ENCODE measurements around the gene MAP4K3. TPM values are rescaled to one million over a fixed set of nuclear protein-coding genes. Genes with fewer than 3 reads are reported as not detected.

The MAP4K3 gene
- total and polyA plus RNA-seq, 9 of the 15 experiments (the other 6 are each of a cell fraction or from before 2014, with no cell fraction given) = 3.1 to 30.0 (median 16.9) TPM

- H3K4me3 ChIP-seq = no peak overlapping the region
- H3K27ac ChIP-seq (ENCODE audit: extremely low read depth, low read depth, low read length) = no peak overlapping the region
- intact Hi-C loops (cut with micrococcal nuclease) (no loop called here), in situ Hi-C loops (cut with MboI) (no loop called here)
- H3K9me3 ChIP-seq (replicated peaks; ENCODE audit: control insufficient read depth, insufficient read depth, low read depth, low read length) = no peaks in the 10 kb centered on the region
- H3K27me3 ChIP-seq (ENCODE audit: control insufficient read depth in 2 of 2, insufficient read depth in 2 of 2, low read length in 2 of 2) = no peaks in the 10 kb centered on the region
- H3K9ac ChIP-seq (ENCODE audit: insufficient read depth in 1 of 2, low read depth in 2 of 2, low read length in 2 of 2) = no peak overlapping the region
- ChIA-PET CTCF (ENCODE audit: low intra/inter-chr PET ratio) (no interaction called here), POLR2A (interaction anchor here (1.2 to 1.3 kb wide), 2 partner anchors 14 to 15 kb away, joined by 3 read pairs; no protein-coding TSS in a partner anchor)
- WGBS (ENCODE audit: insufficient coverage, low coverage, missing lambda C conversion rate) = 95% methylated on average over 3 of the region's 3 CpGs
- no peak overlapping the region for H2AFZ ChIP-seq (ENCODE audit: low read depth, low read length)
- no peaks in the 10 kb centered on the region for H4K20me1 ChIP-seq (replicated peaks; ENCODE audit: control insufficient read depth, insufficient read depth, low read length)
- H3K36me3 ChIP-seq (ENCODE audit: control insufficient read depth, insufficient read depth, low read length) = peaks cover 49% of the 10 kb centered on the region
- ATAC-seq = no peak
- no TSS peak for BruUV-seq (replicated peaks)
- no peaks in the 10 kb centered on the region for H3K4me1 ChIP-seq (replicated peaks in 1 of 2; ENCODE audit: control insufficient read depth in 2 of 2, insufficient read depth in 2 of 2, low read length in 2 of 2)
- H3K4me2 ChIP-seq (ENCODE audit: insufficient read depth, low read length) = no peak overlapping the region
- no peak for DNase-seq (ENCODE audit: extremely low read depth in 1 of 4, low spot score in 3 of 4)
- no peaks in the 10 kb centered on the region for H3K79me2 ChIP-seq (ENCODE audit: control insufficient read depth, insufficient read depth, low read length)
- TF ChIP-seq SREBF2 (CRISPR knock-in tag; IDR thresholded peaks at IDR 0.05) = no peak
- no peak for TF ChIP-seq SMARCE1 (IDR thresholded peaks at IDR 0.05)
- TF ChIP-seq PTRF (tag; IDR thresholded peaks at IDR 0.05) = no peak
- TF ChIP-seq POLR2B (IDR thresholded peaks at IDR 0.05; ENCODE audit: low read depth, partially characterized antibody) = no peak
- TF ChIP-seq PHF8 (IDR thresholded peaks at IDR 0.05; ENCODE audit: borderline replicate concordance, low read length) = no peak
- TF ChIP-seq HCFC1 (IDR thresholded peaks at IDR 0.05; ENCODE audit: low read depth, low read length) = no peak
- TF ChIP-seq ZNF561 (CRISPR knock-in tag; conservative IDR thresholded peaks at IDR 0.05) = no peak
- TF ChIP-seq HEY1 (CRISPR knock-in tag; IDR thresholded peaks at IDR 0.05; ENCODE audit: borderline replicate concordance) = no peak
- no peak for TF ChIP-seq ZBTB11 (CRISPR knock-in tag; IDR thresholded peaks at IDR 0.05)
- no peak for TF ChIP-seq NCOA6 (IDR thresholded peaks at IDR 0.05)
- no peak for TF ChIP-seq ZNF3 (CRISPR knock-in tag; IDR thresholded peaks at IDR 0.05)
- TF ChIP-seq SIN3A (IDR thresholded peaks at IDR 0.05; ENCODE audit: borderline replicate concordance in 2 of 2, control insufficient read depth in 1 of 2, low read depth in 2 of 2, low read length in 2 of 2) = no peak
- TF ChIP-seq CGGBP1 (CRISPR knock-in tag; IDR thresholded peaks at IDR 0.05) = no peak
- no peak for TF ChIP-seq ZBTB2 (IDR thresholded peaks at IDR 0.05)
- no peak for TF ChIP-seq ATF3 (IDR thresholded peaks at IDR 0.05)
- TF ChIP-seq ATF3 (CRISPR knock-in tag; conservative IDR thresholded peaks at IDR 0.05) = no peak
- no peaks in the 10 kb centered on the region for H3K9me1 ChIP-seq (ENCODE audit: control insufficient read depth, insufficient read depth, low read length)
- no peak for FAIRE-seq
Measured at GRCh38 chr2:39269941-39270340, 167.1 kb downstream of the MAP4K3 start.
